ENCODE data around the gene RGS6.
"Not testable (repeated sequence)": the region's sequence is repeated elsewhere in the genome, so short reads cannot be mapped to it uniquely, and the experiment has no call there.

Gene RGS6

DNA sequence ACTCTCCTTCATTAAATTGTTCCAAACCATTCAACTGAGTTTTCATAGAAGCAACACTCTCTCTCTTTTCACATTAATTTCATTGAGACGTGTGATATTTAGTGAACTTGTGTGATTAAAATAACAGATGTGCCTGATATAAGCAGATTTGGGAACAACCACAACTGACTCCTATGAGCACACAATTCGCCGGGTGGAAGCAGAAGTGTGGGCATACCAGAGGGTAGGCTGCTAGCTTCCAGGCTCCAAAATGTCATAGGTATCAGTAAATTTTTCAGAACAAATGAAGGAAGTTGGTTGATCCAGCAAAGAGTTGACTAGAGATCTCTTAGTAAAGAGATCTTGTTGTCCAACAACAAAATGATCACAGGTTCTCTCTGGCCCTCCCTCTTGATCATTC, 532.0 kb downstream of the RGS6 start:
- no peak overlapping the region for H3K27ac ChIP-seq
- H3K4me3 ChIP-seq = no peak overlapping the region

DNA sequence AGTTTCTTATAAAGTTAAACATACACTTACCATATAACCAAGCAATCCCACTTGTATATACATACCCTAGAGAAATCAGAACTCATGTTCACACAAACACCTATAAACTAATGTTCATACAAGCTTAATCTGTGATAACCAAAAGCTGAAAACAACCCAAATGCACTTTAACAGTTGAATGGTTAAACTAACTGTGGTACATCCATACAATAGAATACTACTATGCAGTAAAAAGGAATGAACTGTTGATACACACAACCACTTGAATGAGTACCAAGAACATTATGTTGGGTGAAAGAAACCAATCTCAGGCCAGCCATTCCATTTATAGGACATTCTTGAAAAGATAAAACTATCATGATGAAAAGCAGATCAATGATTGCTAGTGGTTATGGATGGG, 534.1 kb downstream of the RGS6 start:
- H3K27ac ChIP-seq = no peak overlapping the region
- H3K4me3 ChIP-seq = no peak overlapping the region

DNA sequence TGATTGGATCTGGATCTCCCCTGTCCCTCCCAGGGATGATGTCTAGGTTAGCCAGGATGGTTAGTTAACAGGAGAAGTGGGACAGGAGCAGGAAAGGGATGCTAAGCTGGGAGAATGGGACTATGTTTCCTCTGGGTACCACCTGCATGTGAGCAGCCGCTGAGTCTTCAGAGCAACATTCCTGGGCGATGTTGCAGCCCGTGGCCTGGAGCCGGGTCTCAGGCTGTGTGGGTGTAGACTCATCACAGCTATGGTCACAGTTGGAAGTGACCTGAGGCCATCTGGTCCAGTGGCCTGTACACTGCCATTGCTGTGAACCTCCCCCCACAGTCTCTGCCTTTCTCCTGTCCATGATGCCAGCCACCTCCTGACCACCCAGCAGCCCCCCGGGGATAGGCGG, 539.1 kb downstream of the RGS6 start:
- no peak overlapping the region for H3K27ac ChIP-seq
- no peak overlapping the region for H3K4me3 ChIP-seq

DNA sequence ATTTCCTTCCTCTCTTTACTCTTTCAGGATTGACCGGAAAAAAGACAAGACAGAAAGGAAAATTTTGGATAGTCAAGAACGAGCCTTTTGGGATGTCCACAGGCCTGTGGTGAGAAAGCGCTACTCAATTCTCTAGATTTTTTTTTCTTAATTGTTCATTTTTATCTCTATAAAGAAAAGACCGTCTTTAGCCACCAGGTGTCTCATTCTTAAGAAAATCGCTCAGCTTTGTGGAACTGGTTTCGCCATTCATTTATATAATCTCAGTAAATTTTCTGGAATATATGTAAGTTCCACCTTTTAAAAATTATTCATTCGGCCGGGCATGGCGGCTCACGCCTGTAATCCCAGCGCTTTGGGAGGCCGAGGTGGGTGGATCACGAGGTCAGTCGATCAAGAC, 540.6 kb downstream of the RGS6 start:
- Histone ChIP-seq H3K4me3 (no peak overlapping the region), H3K27ac (no peak overlapping the region)

DNA sequence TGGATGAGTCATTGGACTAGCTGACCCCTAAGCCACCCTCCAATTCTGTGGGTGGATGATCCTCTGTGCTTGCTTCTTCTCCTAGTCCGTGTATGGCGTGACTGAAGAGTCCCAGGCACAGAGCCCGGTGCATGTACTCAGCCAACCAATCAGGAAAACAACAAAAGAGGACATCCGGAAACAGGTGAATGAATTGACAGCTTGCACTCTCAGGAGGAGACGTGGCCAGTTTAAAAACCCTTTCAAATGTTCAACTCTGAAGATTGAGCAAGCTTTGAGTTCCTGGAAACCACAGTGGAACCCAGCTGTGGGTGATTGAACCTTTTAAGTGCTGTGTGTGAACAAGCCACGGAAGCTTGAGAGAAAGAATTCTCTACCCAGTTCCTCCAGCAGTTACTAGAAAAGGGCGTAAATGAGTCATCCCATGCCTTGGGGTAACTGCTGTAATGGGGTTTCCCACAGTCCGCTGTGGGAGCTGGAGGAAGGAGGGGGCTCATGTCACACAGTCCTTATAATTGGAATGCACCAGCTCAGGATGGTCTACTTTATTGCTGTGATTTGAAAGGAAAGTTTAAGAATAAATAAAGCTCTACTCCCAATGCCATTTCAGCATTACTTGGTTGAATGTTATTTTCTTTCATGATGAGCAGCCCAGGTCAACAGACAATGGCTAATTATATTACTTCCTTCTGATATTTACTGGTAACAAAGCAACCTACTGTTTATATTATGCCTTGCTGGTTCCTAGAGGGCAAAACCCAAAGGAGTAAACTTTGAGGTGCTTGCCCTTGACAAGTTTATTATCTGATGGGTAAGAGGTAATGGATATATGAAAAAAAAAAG, 544.6 kb downstream of the RGS6 start:
- Histone ChIP-seq H3K27ac (peak overlapping the region in 1 of 21 experiments; percentile 63), H3K4me3 (no peak overlapping the region)

DNA sequence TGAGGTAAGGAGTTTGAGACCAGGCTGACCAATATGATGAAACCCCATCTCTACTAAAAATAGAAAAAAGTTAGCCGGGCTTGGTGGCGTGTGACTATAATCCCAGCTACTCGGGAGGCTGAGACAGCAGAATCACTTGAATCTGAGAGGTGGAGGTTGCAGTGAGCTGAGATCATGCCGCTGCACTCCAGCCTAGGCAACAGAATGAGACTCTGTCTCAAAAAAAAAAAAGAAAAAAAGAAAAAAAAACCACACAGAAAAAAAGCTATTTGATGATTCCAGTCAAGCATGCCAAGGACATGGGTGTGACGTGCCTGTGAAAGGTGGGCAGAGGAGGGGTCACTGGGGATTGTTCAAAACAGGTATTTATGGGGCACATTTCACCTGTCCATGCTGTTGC, 545.3 kb downstream of the RGS6 start:
- H3K4me3 ChIP-seq, H3K27ac ChIP-seq: not testable (repeated sequence)

DNA sequence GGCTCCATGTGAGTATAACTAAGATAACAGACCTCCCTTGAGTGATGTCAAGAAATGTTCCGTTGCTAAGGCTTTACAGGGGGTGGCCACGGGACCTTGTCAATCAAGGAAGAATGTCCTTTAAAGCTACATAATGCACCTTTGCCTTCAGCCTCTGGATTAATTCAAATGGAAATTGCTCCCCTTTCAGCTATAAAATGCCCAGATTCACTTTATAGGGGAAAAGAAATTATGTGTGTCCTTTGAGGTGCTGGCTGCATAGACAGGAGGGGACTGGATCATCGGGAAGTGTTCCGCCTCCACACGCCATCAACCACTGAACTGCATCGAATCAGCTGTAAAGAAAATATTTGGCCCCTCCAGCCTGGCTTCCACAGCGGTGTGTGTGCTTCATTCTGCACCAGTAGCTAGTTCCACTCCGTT, 546.3 kb downstream of the RGS6 start:
- Histone ChIP-seq H3K27ac (no peak overlapping the region), H3K4me3 (no peak overlapping the region)

DNA sequence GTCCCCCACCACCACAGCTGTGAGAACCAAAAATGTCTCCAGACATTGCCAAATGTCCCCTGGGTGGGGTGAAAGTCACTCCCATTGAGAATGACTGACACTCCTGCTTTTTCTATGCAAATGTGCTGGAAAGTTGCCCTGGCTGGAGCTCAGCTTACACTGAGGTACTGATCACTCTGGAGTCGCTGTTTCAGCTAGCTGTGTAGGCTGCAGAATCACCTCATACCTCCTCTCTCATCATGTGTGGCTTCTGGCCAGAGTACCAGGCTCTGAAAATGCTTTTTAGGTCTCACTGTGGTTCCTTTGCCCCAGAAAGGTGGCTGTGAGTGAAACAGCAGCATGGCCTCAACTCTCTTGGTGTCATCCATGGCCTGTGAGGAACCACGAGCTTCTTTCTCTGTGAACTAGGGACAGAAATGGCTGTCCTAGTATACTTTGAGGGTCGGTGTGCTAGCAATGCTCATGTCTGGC, 547.3 kb downstream of the RGS6 start:
- H3K27ac ChIP-seq = no peak overlapping the region
- H3K4me3 ChIP-seq = no peak overlapping the region

DNA sequence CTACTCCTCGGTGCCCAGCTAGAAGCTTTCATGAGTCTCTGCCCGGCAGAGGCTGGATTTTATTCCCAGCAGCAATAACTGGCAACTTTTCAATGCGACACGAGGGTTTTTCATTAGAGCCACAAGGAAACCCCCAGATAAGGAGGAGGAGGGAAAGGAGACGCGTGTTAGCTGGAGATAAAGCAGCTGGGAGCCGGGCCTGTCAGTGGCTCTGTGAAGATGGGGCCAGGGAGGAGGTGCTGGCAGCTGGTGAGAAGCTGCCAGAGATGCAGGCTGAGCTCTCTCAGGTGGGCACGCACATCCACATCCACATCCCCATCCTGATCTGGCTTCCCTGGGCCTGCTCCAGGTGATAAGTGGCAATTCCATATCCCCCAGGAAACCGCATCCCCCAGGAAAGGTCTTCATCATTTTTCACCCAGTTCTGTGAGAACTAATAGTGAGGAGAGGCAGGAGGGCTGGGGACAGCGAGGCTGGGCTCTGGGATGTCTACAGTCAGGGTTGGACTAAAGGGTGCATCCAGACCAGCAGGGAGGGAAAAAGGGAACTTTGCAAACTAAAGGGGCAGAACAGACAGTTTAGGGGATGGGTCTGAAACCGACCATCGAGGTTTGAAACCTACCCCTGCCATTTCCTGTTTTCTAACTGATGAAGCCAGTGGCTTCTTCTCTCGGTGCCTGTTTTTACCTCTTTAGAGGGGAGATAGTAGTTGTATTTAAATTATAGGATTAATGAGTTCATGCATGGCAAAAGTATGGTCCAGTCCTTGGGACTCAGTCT, 548.4 kb downstream of the RGS6 start:
- H3K4me3 ChIP-seq = no peak overlapping the region
- H3K27ac ChIP-seq = peak overlapping the region in 1 of 21 experiments; percentile 16

DNA sequence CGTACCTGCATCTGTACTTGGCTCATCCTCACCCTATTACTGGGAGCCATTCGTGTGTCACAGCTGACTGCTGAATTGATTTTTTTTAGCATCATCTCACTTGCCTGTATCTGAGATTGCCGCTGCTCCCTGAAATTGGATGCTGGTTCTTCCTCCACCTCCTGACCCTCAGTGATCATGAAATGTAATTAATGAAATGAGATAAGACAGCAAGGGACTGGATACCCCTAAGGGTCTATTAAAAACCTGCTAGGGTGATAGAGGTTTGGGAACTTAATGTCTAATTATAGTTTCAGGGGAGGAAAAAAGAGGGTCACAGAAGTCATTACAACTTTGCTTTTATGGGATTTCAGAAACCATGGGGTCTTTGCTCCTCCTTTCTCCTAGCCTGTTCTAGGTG, 551.1 kb downstream of the RGS6 start:
- Histone ChIP-seq H3K27ac (no peak overlapping the region), H3K4me3 (no peak overlapping the region)

DNA sequence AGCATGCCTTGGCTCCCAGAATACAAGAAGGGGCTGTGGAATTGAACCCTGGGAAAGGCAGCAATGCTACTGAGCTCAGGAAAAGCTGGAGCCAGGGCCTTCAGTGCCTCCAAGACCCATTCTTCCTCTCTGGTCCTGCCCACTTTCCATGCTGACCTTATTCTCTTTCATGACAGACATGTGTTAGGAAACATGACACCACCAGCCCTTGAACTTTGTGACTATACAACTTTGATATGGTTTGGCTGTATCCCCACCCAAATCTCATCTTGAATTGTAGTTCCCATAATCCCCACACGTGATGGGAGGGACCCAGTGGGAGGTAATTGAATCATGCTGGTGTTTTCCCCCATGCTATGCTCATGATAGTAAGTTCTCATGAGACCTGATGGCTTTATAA, 553.5 kb downstream of the RGS6 start:
- no peak overlapping the region for H3K27ac ChIP-seq
- no peak overlapping the region for H3K4me3 ChIP-seq

DNA sequence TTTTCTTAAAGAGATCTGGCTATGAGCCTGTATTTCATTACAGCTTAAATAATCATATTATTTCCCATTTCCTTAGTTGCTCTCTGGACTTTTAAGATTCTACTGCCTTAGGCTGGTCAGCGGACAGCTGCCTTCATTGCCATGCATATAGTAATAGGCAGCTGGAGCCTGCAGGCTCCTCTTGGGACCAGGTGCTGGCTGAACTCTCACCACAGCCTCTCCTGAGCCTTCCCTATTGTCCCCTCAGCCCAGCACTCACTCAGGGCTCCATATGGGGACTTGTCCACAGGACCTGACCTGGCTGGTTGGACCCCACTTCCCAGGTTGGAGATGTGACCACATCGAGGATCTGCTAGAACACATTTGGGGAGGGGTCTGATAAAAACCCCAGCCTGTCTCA, 556.3 kb downstream of the RGS6 start:
- Histone ChIP-seq H3K4me3 (no peak overlapping the region), H3K27ac (no peak overlapping the region)

DNA sequence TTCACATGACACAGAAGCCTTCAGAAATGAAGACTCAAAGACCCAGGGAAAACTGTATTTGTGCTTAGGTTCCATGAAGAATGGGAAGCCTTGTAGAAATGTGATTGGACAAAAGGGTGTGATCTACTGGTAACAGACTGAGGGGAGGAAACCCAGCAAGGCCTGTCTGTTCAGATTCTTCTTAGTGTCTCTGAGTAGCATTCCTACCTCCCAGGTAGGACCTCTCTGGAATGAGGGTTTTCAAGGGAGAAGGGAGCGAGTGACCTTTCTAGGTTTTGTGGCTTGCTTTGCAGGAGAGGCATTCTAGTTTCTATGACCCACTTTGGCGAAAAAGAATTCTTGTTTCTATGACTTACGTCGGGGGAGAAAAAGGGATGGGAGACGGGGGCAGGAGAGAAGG, 560.0 kb downstream of the RGS6 start:
- H3K4me3 ChIP-seq = no peak overlapping the region
- H3K27ac ChIP-seq = no peak overlapping the region

DNA sequence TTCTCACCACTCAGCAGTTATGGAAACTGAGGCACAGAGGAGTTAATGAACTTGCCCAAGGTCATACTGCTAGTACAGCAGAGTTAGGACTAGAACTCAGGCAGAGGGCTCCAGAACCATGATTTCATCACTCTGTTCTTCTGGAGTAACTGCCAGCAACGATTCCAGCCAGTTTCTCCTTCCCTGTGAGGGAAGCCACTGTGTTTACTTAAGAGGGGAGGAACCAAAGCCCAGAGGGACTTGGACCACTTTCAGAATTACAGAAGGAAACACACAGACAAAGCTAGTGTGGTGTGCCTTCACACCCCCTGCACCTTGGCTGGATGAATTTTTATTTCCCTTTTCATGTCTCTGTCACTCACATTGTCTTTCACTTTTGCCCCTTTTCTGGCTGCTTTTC, 563.4 kb downstream of the RGS6 start:
- Histone ChIP-seq H3K4me3 (no peak overlapping the region), H3K27ac (no peak overlapping the region)

DNA sequence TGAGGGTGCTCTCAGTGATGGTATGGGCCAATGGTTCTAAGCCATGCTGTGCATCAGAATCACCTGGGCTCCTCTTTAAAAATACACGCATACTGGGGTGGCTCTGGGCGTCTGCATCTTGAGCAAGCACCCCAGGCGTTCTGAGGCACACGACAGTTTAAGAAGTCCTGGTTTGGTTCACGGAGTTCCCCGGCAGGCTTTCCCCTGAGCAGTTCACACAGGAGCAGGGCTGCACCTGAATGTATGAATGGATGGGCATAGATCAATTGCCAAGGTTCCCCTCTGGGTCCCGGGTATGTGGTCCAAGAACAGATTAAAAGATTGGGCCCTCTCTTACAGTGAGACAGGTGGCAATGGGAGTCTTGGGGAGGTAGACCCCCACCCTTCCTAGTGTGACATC, 566.4 kb downstream of the RGS6 start:
- H3K4me3 ChIP-seq = no peak overlapping the region

DNA sequence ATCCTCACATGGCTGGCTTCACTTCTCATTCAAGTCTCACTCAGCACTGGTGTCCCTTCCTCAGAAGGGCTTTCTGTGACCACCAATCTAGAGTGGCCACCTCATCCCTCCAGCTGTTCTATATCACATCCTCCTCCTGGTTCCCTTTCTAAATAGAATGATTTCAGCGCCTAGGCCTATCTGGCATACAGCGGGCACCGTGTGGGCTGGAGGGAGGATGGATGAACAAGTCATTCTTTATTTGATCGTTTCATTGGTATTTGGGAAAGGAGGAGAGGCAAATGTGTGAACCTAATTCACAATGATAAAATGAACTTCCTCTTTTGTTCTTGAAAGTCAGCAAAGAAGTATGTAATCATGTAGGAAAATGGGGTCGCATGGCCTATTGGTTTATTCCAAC, 567.5 kb downstream of the RGS6 start:
- H3K27ac ChIP-seq = peak overlapping the region in 1 of 21 experiments; percentile 2
- no peak overlapping the region for H3K4me3 ChIP-seq

More for the DNA sequence above, 566.4 kb downstream of the RGS6 start:
- H3K27ac ChIP-seq = no peak overlapping the region

DNA sequence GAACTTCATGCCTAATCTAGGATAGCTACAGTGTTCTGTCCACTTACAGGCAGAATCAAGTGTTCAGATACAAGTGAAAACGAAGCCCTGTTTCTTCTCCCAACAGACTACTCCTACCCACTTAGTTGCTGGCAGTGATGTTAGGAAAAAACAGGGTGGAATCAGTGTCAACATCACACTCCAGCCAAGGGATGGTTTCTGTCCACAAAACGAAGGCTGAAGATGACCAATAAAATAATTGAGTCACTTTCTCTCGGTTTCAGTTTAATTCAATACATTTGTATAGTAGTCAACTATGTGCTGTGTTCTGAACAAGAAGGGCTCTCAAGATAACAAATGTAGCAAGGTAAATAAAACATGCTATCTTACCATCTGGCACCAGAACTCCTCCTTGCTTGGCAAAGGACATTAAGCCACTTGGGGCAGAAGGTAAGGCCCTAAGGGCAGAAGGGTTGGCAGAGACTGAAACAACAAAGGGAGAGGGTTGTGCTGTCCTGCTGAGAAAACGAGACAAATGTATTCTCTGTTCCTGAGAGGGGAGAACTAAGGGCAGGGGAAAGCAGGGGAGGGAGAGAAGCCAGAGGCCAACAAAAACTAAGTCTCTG, 568.1 kb downstream of the RGS6 start:
- H3K27ac ChIP-seq = peak overlapping the region in 1 of 21 experiments; percentile 2
- no peak overlapping the region for H3K4me3 ChIP-seq

DNA sequence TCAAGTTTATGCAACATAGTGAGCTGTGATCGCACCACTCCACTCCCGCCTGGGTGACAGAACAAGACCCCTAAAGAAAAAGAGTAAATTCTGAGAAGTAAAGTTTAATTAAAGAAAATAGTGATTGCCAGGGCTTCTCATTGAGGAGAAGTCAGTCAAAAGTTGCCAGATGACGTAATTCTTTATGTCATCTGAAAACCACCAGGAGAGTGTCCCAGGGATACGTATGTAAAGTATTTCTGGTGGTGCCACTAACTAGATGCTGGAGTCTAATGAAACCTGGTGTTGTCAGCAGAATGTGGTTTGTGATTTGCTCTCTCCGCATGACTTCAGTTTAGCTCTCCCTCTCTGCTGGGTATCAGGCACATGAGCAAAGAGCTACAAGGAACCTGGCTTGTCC, 569.2 kb downstream of the RGS6 start:
- Histone ChIP-seq H3K27ac (no peak overlapping the region), H3K4me3 (no peak overlapping the region)

DNA sequence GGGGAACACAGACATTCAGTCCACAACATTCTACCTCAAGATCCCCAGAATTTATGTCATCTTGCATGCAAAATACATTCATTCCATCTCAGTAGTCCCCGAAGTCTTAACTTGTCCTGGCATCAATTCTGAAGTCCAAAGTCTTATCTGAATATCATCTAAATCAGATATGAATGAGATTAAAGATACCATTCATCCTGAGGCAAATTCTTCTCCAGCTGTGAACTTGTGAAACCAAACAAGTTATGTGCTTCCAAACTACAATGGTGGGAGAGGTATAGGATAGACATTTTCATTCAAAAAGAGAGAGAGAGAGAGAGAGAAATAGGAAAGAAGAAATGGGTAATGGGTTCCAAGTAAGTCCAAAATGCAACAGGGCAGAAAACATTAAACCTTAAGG, 571.0 kb downstream of the RGS6 start:
- Histone ChIP-seq H3K4me3 (no peak overlapping the region), H3K27ac (no peak overlapping the region)

DNA sequence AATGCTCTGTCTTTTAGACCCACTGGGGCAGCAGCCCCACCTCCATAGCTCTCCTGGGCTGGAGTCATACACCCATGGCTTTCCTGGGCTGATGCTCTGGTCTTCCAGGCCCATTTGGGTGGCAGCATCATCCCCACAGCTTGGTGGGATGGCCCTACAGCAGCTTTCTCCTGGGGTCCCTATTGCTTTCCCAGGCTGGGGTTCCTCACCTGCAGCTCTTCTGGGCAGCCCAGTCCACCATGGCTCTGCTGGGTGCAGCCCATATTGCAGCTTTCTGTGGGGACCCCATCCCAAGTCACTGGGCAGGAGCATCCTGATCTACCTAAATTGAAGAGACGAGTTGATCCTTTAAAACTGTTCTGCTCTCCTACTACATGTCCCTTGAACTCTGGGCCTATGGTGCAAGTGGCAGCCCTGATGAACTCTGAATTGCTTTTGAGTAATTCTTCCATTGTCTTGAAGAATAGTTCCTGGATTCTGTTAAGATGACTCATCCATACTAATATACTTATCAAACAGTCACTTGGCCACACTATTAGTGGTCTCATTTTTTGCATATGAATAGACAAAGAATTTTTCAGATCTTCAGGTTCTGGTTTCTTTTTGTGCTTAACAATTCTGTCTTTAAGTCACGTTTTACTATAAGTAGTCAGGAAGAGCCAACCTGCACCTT, 571.6 kb downstream of the RGS6 start:
- Histone ChIP-seq H3K27ac (no peak overlapping the region), H3K4me3 (no peak overlapping the region)
